Right lobe of liver (tissue), 6 donors: ENCODE measurements around the gene CFH. TPM values are rescaled to one million over a fixed set of nuclear protein-coding genes. Genes with fewer than 3 reads are reported as not detected.
"Not testable (repeated sequence)": the region's sequence is repeated elsewhere in the genome, so short reads cannot be mapped to it uniquely, and the experiment has no call there.

Experiments used
- ATAC-seq, 4 donors: fragments of 200-7000 bp; cut with Tn5 transposase; one replicate each; pipeline ENCODE4 v1.9.1; 2020; ENCODE audit warnings: mild to moderate bottlenecking in 4 of 4, moderate library complexity in 4 of 4
- DNase-seq, 3 donors: peaks; one replicate each; pipeline ENCODE4 v3.0.0-alpha.2; 2020
- H3K27ac ChIP-seq, 3 donors: fragments of 200-600 bp; one replicate each; pipeline ENCODE4 v1.8.0; 2022
- H3K27me3 ChIP-seq, 2 donors: fragments of 200-600 bp; one replicate each; pipeline ENCODE4 v1.8.0; 2022
- H3K36me3 ChIP-seq, 4 donors: fragments of 200-600 bp; sonication (generic) in 1 of 4; one replicate each; pipeline versions ENCODE4 v1.5.1 to v1.8.0; 2017 to 2022; ENCODE audit warnings: control low read depth in 1 of 4
- H3K4me1 ChIP-seq, 4 donors: fragments of 200-600 bp; sonication (generic) in 1 of 4; one replicate each; pipeline versions ENCODE4 v1.5.1 to v1.8.0; 2017 to 2022; ENCODE audit warnings: control low read depth in 1 of 4
- H3K4me3 ChIP-seq, 3 donors: fragments of 200-600 bp; one replicate each; pipeline ENCODE4 v1.8.0; 2022
- H3K9me3 ChIP-seq, 4 donors: fragments of 200-600 bp; sonication (generic) in 1 of 4; one replicate each; pipeline versions ENCODE4 v1.5.1 to v1.8.0; 2017 to 2022; ENCODE audit warnings: control low read depth in 1 of 4
- POLR2A ChIP-seq: fragments of 450-650 bp; IDR thresholded peaks from one replicate; pipeline ENCODE4 v1.6.1; 2017; ENCODE audit warnings: antibody characterized with exemption, mild to moderate bottlenecking
- WGBS: methylation state at CpG from one replicate; pipeline ENCODE4 v1.1.6; 2018; ENCODE audit warnings: low coverage, low lambda C conversion rate; ENCODE audit not compliant: insufficient coverage; ENCODE audit errors: missing lambda C conversion rate; 5-methylcytosine and 5-hydroxymethylcytosine counted together
- intact Hi-C, 2 donors: fragments of 100-400 bp; cut with DNase I; formaldehyde crosslinking; loops; one replicate each; pipeline versions ENCODE4 v1.11.2 to v1.14.1; 2022
- total RNA-seq, 6 experiments: library from RNA; depleted of rRNA in 2 of 6; stranded (reverse); fragments of >200 nt in 2 of 6; fragmentation: NEBNext Ultra II Directional in 3 of 6; extraction: Animal tissue kit (Norgen Biotek cat#: 25700) in 3 of 6; gene quantifications; one replicate each; pipeline versions ENCODE4 v1.1.0 to v1.2.4, GENCODE V29; 2016 to 2023
- TF ChIP-seq, protein P1 (sequence below), 4 donors: fragments of 200-600 bp in 3 of 4; fragments of 450-650 bp in 1 of 4; IDR thresholded peaks; one replicate each; pipeline versions ENCODE4 v1.5.1 to v1.8.0; 2016 to 2022; ENCODE audit warnings: antibody characterized with exemption in 4 of 4, mild to moderate bottlenecking in 2 of 4
- donor health status: DM: no; HTN: yes; CAD: no.
- donor health status: DM: no; HTN: no; CAD: no.
- donor health status: DM: no; HTN: no; CAD: no.
- donor health status: DM: no; HTN: yes; CAD: no.
- donor health status: DM: no; HTN: yes; CAD: no.

The CFH gene
- total RNA-seq, 6 experiments from 2014 or later: 663 to 1,371 (median 1,032) TPM

- intact Hi-C loops: no loop called here
- no peak overlapping the region for H3K4me3 ChIP-seq
- H3K27ac ChIP-seq: no peak overlapping the region
- DNase-seq (no peak), ATAC-seq (no peak)
- TF ChIP-seq, protein P1, sequence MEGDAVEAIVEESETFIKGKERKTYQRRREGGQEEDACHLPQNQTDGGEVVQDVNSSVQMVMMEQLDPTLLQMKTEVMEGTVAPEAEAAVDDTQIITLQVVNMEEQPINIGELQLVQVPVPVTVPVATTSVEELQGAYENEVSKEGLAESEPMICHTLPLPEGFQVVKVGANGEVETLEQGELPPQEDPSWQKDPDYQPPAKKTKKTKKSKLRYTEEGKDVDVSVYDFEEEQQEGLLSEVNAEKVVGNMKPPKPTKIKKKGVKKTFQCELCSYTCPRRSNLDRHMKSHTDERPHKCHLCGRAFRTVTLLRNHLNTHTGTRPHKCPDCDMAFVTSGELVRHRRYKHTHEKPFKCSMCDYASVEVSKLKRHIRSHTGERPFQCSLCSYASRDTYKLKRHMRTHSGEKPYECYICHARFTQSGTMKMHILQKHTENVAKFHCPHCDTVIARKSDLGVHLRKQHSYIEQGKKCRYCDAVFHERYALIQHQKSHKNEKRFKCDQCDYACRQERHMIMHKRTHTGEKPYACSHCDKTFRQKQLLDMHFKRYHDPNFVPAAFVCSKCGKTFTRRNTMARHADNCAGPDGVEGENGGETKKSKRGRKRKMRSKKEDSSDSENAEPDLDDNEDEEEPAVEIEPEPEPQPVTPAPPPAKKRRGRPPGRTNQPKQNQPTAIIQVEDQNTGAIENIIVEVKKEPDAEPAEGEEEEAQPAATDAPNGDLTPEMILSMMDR (IDR thresholded peaks at IDR 0.05): no peak
- TF ChIP-seq POLR2A: no peak
- no peaks in the 10 kb centered on the region for H3K36me3 ChIP-seq
- H3K27me3 ChIP-seq: no peaks in the 10 kb centered on the region
- no peaks in the 10 kb centered on the region for H3K9me3 ChIP-seq
- H3K4me1 ChIP-seq: no peaks in the 10 kb centered on the region
- 85% methylated on average over 6 of the region's 6 CpGs for WGBS
These were observed 14.2 kb upstream of the CFH start for GRCh38 chr1:196637606-196638005.

GRCh38 chr1:196638466-196638865 lies 13.4 kb upstream of the CFH start:
- Histone ChIP-seq H3K27me3 (no peaks in the 10 kb centered on the region), H3K36me3 (no peaks in the 10 kb centered on the region), H3K9me3 (no peaks in the 10 kb centered on the region), H3K4me1 (no peaks in the 10 kb centered on the region), H3K4me3 (no peak overlapping the region), H3K27ac (no peak overlapping the region)
- ATAC-seq: no peak
- no peak for DNase-seq
- TF ChIP-seq, protein P1 (IDR thresholded peaks at IDR 0.05): no peak
- no peak for TF ChIP-seq POLR2A
- 100% methylated on average over 2 of the region's 2 CpGs for WGBS
- intact Hi-C loops: no loop called here

GRCh38 chr1:196639291-196639690 lies 12.6 kb upstream of the CFH start:
- intact Hi-C loops: not testable (repeated sequence)
- 64% methylated on average over 1 of the region's 5 CpGs for WGBS

DNA sequence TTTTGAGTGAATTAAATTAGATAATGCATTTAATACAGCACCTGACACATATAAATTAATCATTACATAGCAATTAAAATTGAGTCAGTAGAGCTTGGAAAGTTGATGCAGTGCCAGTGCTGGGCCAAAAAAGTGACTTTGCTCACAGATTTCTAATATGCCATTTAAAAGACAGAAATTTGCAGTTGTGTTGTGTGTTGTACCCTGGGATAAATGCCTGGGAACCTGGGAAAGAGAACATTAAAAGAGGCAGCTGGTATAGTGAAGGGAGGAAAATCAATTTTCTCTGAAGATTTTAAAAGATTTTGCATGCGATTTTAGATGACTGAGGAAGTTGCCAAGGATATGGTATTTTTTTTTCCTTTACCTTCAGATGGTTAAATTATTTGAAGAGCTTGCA lies 10.9 kb upstream of the CFH start:
- DNase-seq (no peak), ATAC-seq (no peak)
- Histone ChIP-seq H3K4me3 (no peak overlapping the region), H3K4me1 (no peaks in the 10 kb centered on the region), H3K27ac (no peak overlapping the region), H3K9me3 (no peaks in the 10 kb centered on the region), H3K27me3 (no peaks in the 10 kb centered on the region), H3K36me3 (no peaks in the 10 kb centered on the region)
- intact Hi-C loops: no loop called here
- TF ChIP-seq, protein P1 (IDR thresholded peaks at IDR 0.05): no peak
- TF ChIP-seq POLR2A: no peak
- 100% methylated on average over 1 of the region's 1 CpG for WGBS

More at GRCh38 chr1:196639291-196639690, 12.6 kb upstream of the CFH start:
- not testable (repeated sequence) for DNase-seq, H3K4me3 ChIP-seq, H3K27me3 ChIP-seq, H3K9me3 ChIP-seq, H3K4me1 ChIP-seq, H3K27ac ChIP-seq, H3K36me3 ChIP-seq, ATAC-seq

DNA sequence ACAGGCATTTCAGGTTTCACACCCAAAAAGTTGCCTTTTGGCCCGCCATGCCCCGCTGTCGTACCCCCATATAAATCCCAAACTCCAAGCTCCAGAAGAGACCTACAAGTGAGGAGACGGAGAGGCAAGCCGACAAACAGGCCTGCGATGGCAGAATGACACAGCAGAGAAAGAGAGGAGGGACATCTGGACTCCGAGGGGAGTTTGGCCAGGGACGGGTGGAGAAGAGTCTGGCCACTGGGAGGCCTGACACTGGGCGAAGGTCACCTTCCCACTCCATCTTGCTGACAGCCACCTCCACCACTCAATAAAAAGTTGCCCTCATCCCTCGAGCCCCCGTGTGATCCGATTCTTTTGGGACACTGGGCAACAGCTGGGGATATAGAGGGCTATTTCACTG lies 1.9 kb upstream of the CFH start:
- Histone ChIP-seq H3K36me3 (no peaks in the 10 kb centered on the region), H3K4me3 (no peak overlapping the region), H3K9me3 (no peaks in the 10 kb centered on the region), H3K27ac (no peak overlapping the region), H3K4me1 (peaks cover 0 to 8% (median 0%) of the 10 kb centered on the region in 4 donors), H3K27me3 (no peaks in the 10 kb centered on the region)
- intact Hi-C loops: no loop called here
- ATAC-seq: no peak
- 95% methylated on average over 7 of the region's 12 CpGs for WGBS
- TF ChIP-seq, protein P1 (IDR thresholded peaks at IDR 0.05): no peak
- no peak for TF ChIP-seq POLR2A
- no peak for DNase-seq
